ENCODE results near the gene ACSL5. TPM values are rescaled to one million over a fixed set of nuclear protein-coding genes. Genes with fewer than 3 reads are reported as not detected.
"Not testable (repeated sequence)": the region's sequence is repeated elsewhere in the genome, so short reads cannot be mapped to it uniquely, and the experiment has no call there.

ACSL5 gene
- total and polyA plus RNA-seq, 10 of the 15 experiments (the other 5 are each of a cell fraction or from before 2014, with no cell fraction given), result 22.3 to 57.0 (median 46.4) TPM

GRCh38 chr10:112371326-112371725 lies 2.6 kb upstream of the ACSL5 start:
- ChIA-PET CTCF (interaction anchor here (0.7 to 1.4 kb wide), 2 partner anchors 64 to 72 kb away, joined by 3 to 4 read pairs; no protein-coding TSS in a partner anchor), POLR2A (interaction anchor here (0.6 kb wide), 1 partner anchor 17 kb away, joined by 6 read pairs; no protein-coding TSS in a partner anchor), SMC1A (ENCODE audit: uncharacterized antibody, unreplicated experiment) (interaction anchor here (0.8 to 1.1 kb wide), 2 partner anchors 13 to 63 kb away, joined by 3 to 4 read pairs; no protein-coding TSS in a partner anchor)
- H3K4me3 ChIP-seq; FAIRE-seq; H3K4me2 ChIP-seq (ENCODE audit: control insufficient read depth, insufficient read depth); H3K27me3 ChIP-seq (replicated peaks in 1 of 2; ENCODE audit: control insufficient read depth in 2 of 2, insufficient read depth in 2 of 2, low read length in 1 of 2); ATAC-seq; H2AFZ ChIP-seq (ENCODE audit: control insufficient read depth, low read depth, low read length); H4K20me1 ChIP-seq (ENCODE audit: control insufficient read depth, insufficient read depth); intact Hi-C loops (cut with micrococcal nuclease; ENCODE audit: unreplicated experiment); RAD21 ChIA-PET (ENCODE audit: unreplicated experiment); in situ Hi-C loops (cut with MboI); DNase-seq (ENCODE audit: low read depth, low spot score); BruUV-seq (replicated peaks); H3K9ac ChIP-seq (ENCODE audit: control insufficient read depth, insufficient read depth, low read length); H3K4me1 ChIP-seq (ENCODE audit: control insufficient read depth, insufficient read depth, low read length); H3K9me3 ChIP-seq (replicated peaks; ENCODE audit: control insufficient read depth, insufficient read depth, low read length); H3K27ac ChIP-seq (ENCODE audit: control insufficient read depth, insufficient read depth); H3K36me3 ChIP-seq (ENCODE audit: control insufficient read depth in 2 of 2, insufficient read depth in 2 of 2, low read length in 1 of 2): not testable (repeated sequence)
- WGBS (ENCODE audit: insufficient coverage, insufficient replicate concordance, low lambda C conversion rate, missing lambda C conversion rate), result 89% methylated on average over 13 of the region's 13 CpGs
- peaks cover 11% of the 10 kb centered on the region for H3K79me2 ChIP-seq (ENCODE audit: control insufficient read depth, insufficient read depth, low read length)

GRCh38 chr10:112372182-112372810 lies 1.6 kb upstream of the ACSL5 start:
- DNase-seq (ENCODE audit: low read depth, low spot score), result not testable (repeated sequence)

More at GRCh38 chr10:112372182-112372810, 1.6 kb upstream of the ACSL5 start:
- H3K9ac ChIP-seq (ENCODE audit: control insufficient read depth, insufficient read depth, low read length); intact Hi-C loops (cut with micrococcal nuclease; ENCODE audit: unreplicated experiment); FAIRE-seq; H3K4me1 ChIP-seq (ENCODE audit: control insufficient read depth, insufficient read depth, low read length); H3K4me3 ChIP-seq; H3K36me3 ChIP-seq (ENCODE audit: control insufficient read depth in 2 of 2, insufficient read depth in 2 of 2, low read length in 1 of 2); H3K27me3 ChIP-seq (replicated peaks in 1 of 2; ENCODE audit: control insufficient read depth in 2 of 2, insufficient read depth in 2 of 2, low read length in 1 of 2); H3K9me3 ChIP-seq (replicated peaks; ENCODE audit: control insufficient read depth, insufficient read depth, low read length); RAD21 ChIA-PET (ENCODE audit: unreplicated experiment); H3K27ac ChIP-seq (ENCODE audit: control insufficient read depth, insufficient read depth); in situ Hi-C loops (cut with MboI); BruUV-seq (replicated peaks); ATAC-seq; H2AFZ ChIP-seq (ENCODE audit: control insufficient read depth, low read depth, low read length); H4K20me1 ChIP-seq (ENCODE audit: control insufficient read depth, insufficient read depth); H3K4me2 ChIP-seq (ENCODE audit: control insufficient read depth, insufficient read depth): not testable (repeated sequence)
- ChIA-PET CTCF (interaction anchor here (0.6 to 1.4 kb wide), 3 partner anchors 63 to 415 kb away, joined by 3 to 4 read pairs (median 3); no protein-coding TSS in a partner anchor), POLR2A (interaction anchor here (0.6 kb wide), 1 partner anchor 16 kb away, joined by 6 read pairs; no protein-coding TSS in a partner anchor), SMC1A (ENCODE audit: uncharacterized antibody, unreplicated experiment) (interaction anchor here (1.1 kb wide), 1 partner anchor 62 kb away, joined by 4 read pairs; no protein-coding TSS in a partner anchor)
- peaks cover 21% of the 10 kb centered on the region for H3K79me2 ChIP-seq (ENCODE audit: control insufficient read depth, insufficient read depth, low read length)
- TF ChIP-seq NFYB (IDR thresholded peaks at IDR 0.05; ENCODE audit: insufficient read depth, low read depth, low read length), result peak; percentile 49; the same call in 1 of the 2 replicates
- 84% methylated on average over 11 of the region's 11 CpGs for WGBS (ENCODE audit: insufficient coverage, insufficient replicate concordance, low lambda C conversion rate, missing lambda C conversion rate)

Measured in GM12878 (cell line).